Sigmoid colon (tissue), 7 donors: Measurements from ENCODE around the gene ST6GALNAC4. TPM values are rescaled to one million over a fixed set of nuclear protein-coding genes. Genes with fewer than 3 reads are reported as not detected.

Experiments
- DNase-seq: peaks from one replicate; pipeline ENCODE4 v3.0.0-alpha.2; 2019
- H3K27ac ChIP-seq, 4 donors: fragments of 200-600 bp; sonication (generic); one replicate each; pipeline ENCODE4 v1.5.1; 2016 to 2019; ENCODE audit warnings: mild to moderate bottlenecking in 1 of 4
- H3K27me3 ChIP-seq, 3 donors: fragments of 200-600 bp; sonication (generic); one replicate each; pipeline ENCODE4 v1.5.1; 2019; ENCODE audit warnings: mild to moderate bottlenecking in 1 of 3
- H3K36me3 ChIP-seq, 4 donors: fragments of 200-600 bp; sonication (generic); one replicate each; pipeline ENCODE4 v1.5.1; 2016 to 2019
- H3K4me1 ChIP-seq, 4 donors: fragments of 200-600 bp; sonication (generic); one replicate each; pipeline ENCODE4 v1.5.1; 2017 to 2019
- H3K4me3 ChIP-seq, 4 donors: fragments of 200-600 bp; sonication (generic); one replicate each; pipeline ENCODE4 v1.5.1; 2017 to 2019; ENCODE audit warnings: mild to moderate bottlenecking in 2 of 4, moderate library complexity in 1 of 4
- H3K9me3 ChIP-seq, 4 donors: fragments of 200-600 bp in 3 of 4; sonication (generic) in 3 of 4; one replicate each; pipeline versions ENCODE4 v1.5.1 to v1.6.1; 2013 to 2019
- EP300 ChIP-seq, 4 donors: sonication (generic); formaldehyde crosslinking; IDR thresholded peaks; one replicate each; pipeline ENCODE4 v1.6.1; 2017; ENCODE audit warnings: antibody characterized with exemption in 4 of 4
- POLR2A ChIP-seq, 2 donors: fragments of 450-650 bp; IDR thresholded peaks; one replicate each; pipeline ENCODE4 v1.6.1; 2016; ENCODE audit warnings: antibody characterized with exemption in 2 of 2, mild to moderate bottlenecking in 2 of 2, moderate library complexity in 2 of 2
- POLR2AphosphoS5 ChIP-seq, 4 donors: sonication (generic); formaldehyde crosslinking; IDR thresholded peaks; one replicate each; pipeline ENCODE4 v1.6.1; 2017; ENCODE audit warnings: antibody characterized with exemption in 4 of 4
- WGBS, 2 donors: extraction: QIAGEN DNeasy Blood & Tissue Kit; methylation state at CpG; one replicate each; pipeline ENCODE4 v1.1.7; 2013; 5-methylcytosine and 5-hydroxymethylcytosine counted together
- intact Hi-C: fragments of 100-400 bp; cut with DNase I; formaldehyde crosslinking; loops from one replicate; pipeline ENCODE4 v1.15.1; 2023
- polyA plus RNA-seq, 3 donors: library from polyadenylated mRNA; stranded (reverse); fragments of 200-250 nt; gene quantifications; one replicate each; pipeline ENCODE4 v1.2.3, GENCODE V29; 2013
- total RNA-seq, 4 donors: library from RNA; depleted of rRNA; stranded (reverse); fragments of >200 nt; gene quantifications; one replicate each; pipeline ENCODE4 v1.1.0, GENCODE V29; 2016
- TF ChIP-seq, protein P1 (sequence below), 4 experiments: fragments of 450-650 bp in 3 of 4; fragments of 200-600 bp in 1 of 4; IDR thresholded peaks; one replicate each; pipeline ENCODE4 v1.5.1; 2016 to 2019; ENCODE audit warnings: antibody characterized with exemption in 4 of 4, mild to moderate bottlenecking in 3 of 4, moderate library complexity in 2 of 4
- donor health status: healthy with polysubstance abuse.
- donor health status: Bipolar disorder and iron deficiency.
- donor health status: healthy.

ST6GALNAC4 gene
- total and polyA plus RNA-seq, 7 donors = 22.8 to 51.1 (median 27.0) TPM

DNA sequence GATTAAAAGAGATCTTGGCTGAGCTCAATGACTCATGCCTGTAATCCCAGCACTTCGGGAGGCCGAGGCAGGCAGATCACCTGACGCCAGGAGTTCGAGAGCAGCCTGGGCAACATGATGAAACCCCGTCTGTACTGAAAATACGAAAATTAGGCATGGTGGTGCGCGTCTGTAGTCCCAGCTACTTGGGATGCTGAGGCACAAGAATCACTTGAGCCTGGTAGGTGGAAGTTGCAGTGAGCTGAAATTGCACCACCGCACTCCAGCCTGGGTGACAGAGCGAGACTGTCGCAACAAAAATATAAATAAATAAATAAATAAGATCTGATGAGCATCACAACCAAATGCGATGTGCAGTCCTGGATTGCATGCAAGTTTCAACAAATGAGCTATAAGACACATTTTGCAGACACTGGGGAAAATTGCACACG, 53.6 kb downstream of the ST6GALNAC4 start:
- DNase-seq = no peak
- Histone ChIP-seq H3K36me3 (peaks cover 0 to 12% (median under 1%) of the 10 kb centered on the region in 4 donors), H3K4me3 (no peak overlapping the region), H3K27me3 (no peaks in the 10 kb centered on the region), H3K9me3 (no peaks in the 10 kb centered on the region), H3K27ac (peak overlapping the region in 3 of 4 donors; percentile 31 to 57 (median 52)), H3K4me1 (peaks cover 0 to 21% (median 12%) of the 10 kb centered on the region in 4 donors)
- no peak for TF ChIP-seq POLR2A (IDR thresholded peaks at IDR 0.05)
- TF ChIP-seq POLR2AphosphoS5 (IDR thresholded peaks at IDR 0.05) = no peak
- TF ChIP-seq, protein P1, sequence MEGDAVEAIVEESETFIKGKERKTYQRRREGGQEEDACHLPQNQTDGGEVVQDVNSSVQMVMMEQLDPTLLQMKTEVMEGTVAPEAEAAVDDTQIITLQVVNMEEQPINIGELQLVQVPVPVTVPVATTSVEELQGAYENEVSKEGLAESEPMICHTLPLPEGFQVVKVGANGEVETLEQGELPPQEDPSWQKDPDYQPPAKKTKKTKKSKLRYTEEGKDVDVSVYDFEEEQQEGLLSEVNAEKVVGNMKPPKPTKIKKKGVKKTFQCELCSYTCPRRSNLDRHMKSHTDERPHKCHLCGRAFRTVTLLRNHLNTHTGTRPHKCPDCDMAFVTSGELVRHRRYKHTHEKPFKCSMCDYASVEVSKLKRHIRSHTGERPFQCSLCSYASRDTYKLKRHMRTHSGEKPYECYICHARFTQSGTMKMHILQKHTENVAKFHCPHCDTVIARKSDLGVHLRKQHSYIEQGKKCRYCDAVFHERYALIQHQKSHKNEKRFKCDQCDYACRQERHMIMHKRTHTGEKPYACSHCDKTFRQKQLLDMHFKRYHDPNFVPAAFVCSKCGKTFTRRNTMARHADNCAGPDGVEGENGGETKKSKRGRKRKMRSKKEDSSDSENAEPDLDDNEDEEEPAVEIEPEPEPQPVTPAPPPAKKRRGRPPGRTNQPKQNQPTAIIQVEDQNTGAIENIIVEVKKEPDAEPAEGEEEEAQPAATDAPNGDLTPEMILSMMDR (IDR thresholded peaks at IDR 0.05) = no peak
- TF ChIP-seq EP300 (IDR thresholded peaks at IDR 0.05) = no peak
- 81 to 88% methylated on average over 13 of the region's 13 CpGs for WGBS, 2 donors
- intact Hi-C loops = no loop called here

DNA sequence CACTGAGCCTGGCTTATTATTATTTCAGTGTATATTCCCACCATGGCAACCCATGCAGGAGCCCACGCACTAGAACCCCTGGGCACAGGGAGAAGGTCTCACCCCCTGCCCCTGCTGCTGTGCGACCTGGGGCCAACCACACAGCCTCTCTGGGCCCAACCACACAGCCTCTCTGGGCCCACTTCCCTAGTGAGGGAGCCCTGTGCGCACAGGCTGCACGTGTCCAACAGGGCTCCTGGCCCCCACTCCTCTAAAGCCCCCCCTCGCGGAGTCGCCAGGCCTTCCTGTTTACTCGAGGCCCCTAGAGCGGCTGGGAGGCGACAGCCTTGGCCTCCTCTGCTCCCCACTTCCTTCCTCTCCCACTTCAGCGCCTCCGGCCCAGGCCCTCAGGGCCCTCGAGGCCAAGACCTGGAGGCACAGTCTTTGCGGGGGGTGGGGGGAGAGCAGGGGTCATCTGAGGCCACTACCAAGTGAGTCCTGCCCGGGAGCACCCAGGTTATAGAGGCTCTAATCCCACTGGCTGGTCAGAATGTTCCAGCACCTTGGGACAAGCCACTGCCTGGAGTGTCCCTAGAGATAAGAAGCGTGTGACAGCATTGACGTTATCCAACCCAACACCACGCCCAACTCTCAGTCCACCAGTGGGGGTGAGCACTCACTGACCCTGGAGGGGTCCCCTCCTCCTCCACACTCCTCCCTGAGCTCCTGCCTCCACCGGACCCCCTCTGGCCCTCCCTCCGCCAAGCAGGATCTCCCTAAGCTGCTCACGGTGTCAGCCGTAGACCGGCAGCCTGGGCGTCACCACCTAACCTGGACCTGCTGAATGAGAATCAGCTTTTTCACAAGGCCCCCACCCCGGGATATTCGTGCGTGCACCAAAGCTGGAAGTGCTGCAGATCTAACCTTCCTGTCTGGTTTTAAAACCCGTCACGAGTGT, 54.5 kb downstream of the ST6GALNAC4 start:
- no peaks in the 10 kb centered on the region for H3K9me3 ChIP-seq
- intact Hi-C loops = no loop called here
- 38 to 61% methylated on average over 29 of the region's 29 CpGs for WGBS, 2 donors
- no peak overlapping the region for H3K4me3 ChIP-seq
- peaks cover 0 to 28% (median 18%) of the 10 kb centered on the region in 4 donors for H3K4me1 ChIP-seq
- peak; percentile 87 for DNase-seq
- TF ChIP-seq POLR2A (IDR thresholded peaks at IDR 0.05) (no peak), POLR2AphosphoS5 (IDR thresholded peaks at IDR 0.05) (peak in 1 of 4 donors; percentile 15), EP300 (IDR thresholded peaks at IDR 0.05) (no peak)
- TF ChIP-seq, protein P1 (IDR thresholded peaks at IDR 0.05) = no peak
- H3K27me3 ChIP-seq = no peaks in the 10 kb centered on the region
- peak overlapping the region; percentile 31 to 57 (median 54) for H3K27ac ChIP-seq
- peaks cover 0 to 3% (median 0%) of the 10 kb centered on the region in 4 donors for H3K36me3 ChIP-seq

DNA sequence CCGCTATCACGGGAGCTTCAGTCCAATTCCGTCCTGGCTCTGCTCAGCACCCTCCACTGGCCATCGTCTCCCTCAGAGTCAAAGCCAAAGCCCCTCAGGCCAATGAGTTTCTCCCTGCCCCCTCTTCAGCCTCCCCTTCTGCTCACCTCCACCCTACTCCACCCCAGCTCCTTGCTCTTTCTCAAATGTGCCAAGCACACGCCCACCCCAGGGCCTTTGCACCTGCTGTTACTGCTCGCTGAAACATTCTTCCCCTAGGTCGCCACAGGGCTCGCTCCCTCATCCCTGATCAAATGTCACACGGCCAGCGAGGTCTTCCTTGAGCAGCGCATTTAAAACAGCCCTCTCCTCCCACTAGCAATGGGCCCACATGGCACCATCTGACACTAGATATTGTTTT, 56.1 kb downstream of the ST6GALNAC4 start:
- Histone ChIP-seq H3K36me3 (no peaks in the 10 kb centered on the region), H3K4me1 (peaks cover 0 to 28% (median 18%) of the 10 kb centered on the region in 4 donors), H3K9me3 (no peaks in the 10 kb centered on the region), H3K27me3 (no peaks in the 10 kb centered on the region), H3K4me3 (no peak overlapping the region), H3K27ac (peak overlapping the region in 1 of 4 donors; percentile 27)
- WGBS, 2 donors = 91 to 94% methylated on average over 11 of the region's 11 CpGs
- TF ChIP-seq POLR2A (IDR thresholded peaks at IDR 0.05) (no peak), POLR2AphosphoS5 (IDR thresholded peaks at IDR 0.05) (no peak), EP300 (IDR thresholded peaks at IDR 0.05) (no peak)
- TF ChIP-seq, protein P1 (IDR thresholded peaks at IDR 0.05) = no peak
- intact Hi-C loops = no loop called here
- no peak for DNase-seq

DNA sequence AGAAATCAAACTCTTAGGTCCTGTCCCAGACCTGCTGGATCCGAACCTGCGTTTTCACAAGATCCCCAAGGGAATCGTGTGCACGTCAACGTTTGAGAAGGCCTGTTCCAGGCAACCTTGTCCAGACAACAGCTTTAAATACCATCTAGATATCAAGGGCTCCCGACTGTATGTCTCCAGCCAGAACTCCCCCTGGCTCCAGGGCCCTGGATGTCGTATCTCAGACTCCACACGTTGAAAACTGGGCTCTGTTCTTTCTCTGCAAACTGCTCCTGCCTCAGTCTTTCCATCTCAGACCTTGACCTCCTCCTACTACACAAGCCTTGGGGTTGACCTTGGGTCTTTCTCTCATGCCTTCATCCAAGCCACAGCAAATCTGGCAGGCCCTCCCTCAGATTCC, 56.6 kb downstream of the ST6GALNAC4 start:
- peaks cover 0 to 28% (median 18%) of the 10 kb centered on the region in 4 donors for H3K4me1 ChIP-seq
- no peaks in the 10 kb centered on the region for H3K36me3 ChIP-seq
- no peaks in the 10 kb centered on the region for H3K27me3 ChIP-seq
- no peak for DNase-seq
- intact Hi-C loops = no loop called here
- no peak overlapping the region for H3K4me3 ChIP-seq
- no peaks in the 10 kb centered on the region for H3K9me3 ChIP-seq
- H3K27ac ChIP-seq = peak overlapping the region in 1 of 4 donors; percentile 27
- TF ChIP-seq POLR2AphosphoS5 (IDR thresholded peaks at IDR 0.05) (no peak), EP300 (IDR thresholded peaks at IDR 0.05) (no peak), POLR2A (IDR thresholded peaks at IDR 0.05) (no peak)
- TF ChIP-seq, protein P1 (IDR thresholded peaks at IDR 0.05) = no peak
- 86 to 89% methylated on average over 8 of the region's 8 CpGs for WGBS, 2 donors
